Thoracic aorta (tissue), 2 donors: ENCODE data around the gene ZBTB7A. TPM values are rescaled to one million over a fixed set of nuclear protein-coding genes. Genes with fewer than 3 reads are reported as not detected.
A peak's percentile ranks its signal among the peaks of the same experiment; 100 is the strongest.

Experiments used
- ATAC-seq: fragments of 150-250 bp; one replicate; pipeline ENCODE4 v1.8.0; 2017; ENCODE audit warnings: low read depth; ENCODE audit not compliant: insufficient number of reproducible peaks, low FRiP score
- DNase-seq: peaks from one replicate; pipeline ENCODE4 v3.0.0-alpha.2; 2020; ENCODE audit warnings: low spot score
- H3K27ac ChIP-seq, 2 donors: fragments of 200-600 bp; sonication (generic); 1 replicate in 1 of 2; 2 replicates in 1 of 2; pipeline ENCODE4 v1.5.1; 2016; ENCODE audit warnings: mild to moderate bottlenecking in 2 of 2, moderate library complexity in 2 of 2
- H3K27me3 ChIP-seq: fragments of 200-600 bp; sonication (generic); replicated peaks from 2 replicates; pipeline ENCODE4 v1.6.0; 2016; ENCODE audit warnings: mild to moderate bottlenecking; ENCODE audit not compliant: insufficient read depth
- H3K36me3 ChIP-seq: fragments of 200-600 bp; sonication (generic); one replicate; pipeline ENCODE4 v1.5.1; 2016
- H3K4me1 ChIP-seq, 2 donors: fragments of 200-600 bp; sonication (generic); 1 replicate in 1 of 2; 2 replicates in 1 of 2; pipeline versions ENCODE4 v1.5.1 to v1.6.0; 2016; ENCODE audit warnings: low read depth in 2 of 2, mild to moderate bottlenecking in 1 of 2; ENCODE audit not compliant: control insufficient read depth in 1 of 2
- H3K4me3 ChIP-seq: fragments of 200-600 bp; sonication (generic); 2 replicates; pipeline ENCODE4 v1.5.1; 2016; ENCODE audit warnings: mild to moderate bottlenecking
- H3K9me3 ChIP-seq: fragments of 200-600 bp; sonication (generic); 2 replicates; pipeline ENCODE4 v1.5.1; 2016
- CTCF ChIP-seq: fragments of 200-600 bp; sonication (generic); IDR thresholded peaks from one replicate; pipeline ENCODE4 v1.5.1; 2019; ENCODE audit warnings: antibody characterized with exemption
- total RNA-seq, 2 donors: library from RNA; depleted of rRNA; stranded (reverse); fragments of >200 nt; gene quantifications; one replicate each; pipeline versions ENCODE4 v1.1.0 to v1.2.3, GENCODE V29; 2016

Gene ZBTB7A
- total RNA-seq, 2 donors from 2014 or later, result 85.1 to 91.9 TPM

- peaks cover 53 to 67% of the 10 kb centered on the region in 2 donors for H3K4me1 ChIP-seq
Measured at GRCh38 chr19:4059891-4060620, 6.6 kb downstream of the ZBTB7A start.

GRCh38 chr19:4059453-4059871, 7.2 kb downstream of the ZBTB7A start:
- H3K4me3 ChIP-seq, result peak overlapping the region; percentile 99
- H3K27me3 ChIP-seq, result no peaks in the 10 kb centered on the region
- DNase-seq (no peak), ATAC-seq (no peak)
- peak overlapping the region; percentile 94 to 100 for H3K27ac ChIP-seq
- no peaks in the 10 kb centered on the region for H3K9me3 ChIP-seq
- peaks cover 53 to 67% of the 10 kb centered on the region in 2 donors for H3K4me1 ChIP-seq
- no peak for TF ChIP-seq CTCF
- peaks cover 10% of the 10 kb centered on the region for H3K36me3 ChIP-seq

More at GRCh38 chr19:4059891-4060620, 6.6 kb downstream of the ZBTB7A start:
- H3K9me3 ChIP-seq, result no peaks in the 10 kb centered on the region
- no peak for ATAC-seq
- no peaks in the 10 kb centered on the region for H3K27me3 ChIP-seq
- DNase-seq, result no peak
- H3K36me3 ChIP-seq, result peaks cover 4% of the 10 kb centered on the region
- H3K4me3 ChIP-seq, result peak overlapping the region; percentile 99
- H3K27ac ChIP-seq, result peak overlapping the region; percentile 94 to 100
- no peak for TF ChIP-seq CTCF

GRCh38 chr19:4058693-4059452, 7.8 kb downstream of the ZBTB7A start:
- ATAC-seq (no peak), DNase-seq (no peak)
- Histone ChIP-seq H3K4me3 (peak overlapping the region; percentile 99), H3K4me1 (peaks cover 53 to 66% of the 10 kb centered on the region in 2 donors), H3K27me3 (no peaks in the 10 kb centered on the region), H3K27ac (peak overlapping the region; percentile 94 to 100), H3K36me3 (peaks cover 16% of the 10 kb centered on the region), H3K9me3 (no peaks in the 10 kb centered on the region)
- TF ChIP-seq CTCF, result no peak

GRCh38 chr19:4057931-4058692, 8.6 kb downstream of the ZBTB7A start:
- peaks cover 53 to 64% of the 10 kb centered on the region in 2 donors for H3K4me1 ChIP-seq
- no peaks in the 10 kb centered on the region for H3K9me3 ChIP-seq
- H3K4me3 ChIP-seq, result peak overlapping the region; percentile 99
- peak; percentile 65 for ATAC-seq
- TF ChIP-seq CTCF, result peak; percentile 20
- H3K27me3 ChIP-seq, result no peaks in the 10 kb centered on the region
- peaks cover 23% of the 10 kb centered on the region for H3K36me3 ChIP-seq
- peak; percentile 84 for DNase-seq
- peak overlapping the region; percentile 94 to 100 for H3K27ac ChIP-seq

- no peaks in the 10 kb centered on the region for H3K9me3 ChIP-seq
- no peak overlapping the region for H3K27ac ChIP-seq
- TF ChIP-seq CTCF, result no peak
- H3K36me3 ChIP-seq, result peaks cover 28% of the 10 kb centered on the region
- no peaks in the 10 kb centered on the region for H3K27me3 ChIP-seq
- DNase-seq (no peak), ATAC-seq (no peak)
- peaks cover 44 to 48% of the 10 kb centered on the region in 2 donors for H3K4me1 ChIP-seq
- no peak overlapping the region for H3K4me3 ChIP-seq
Measured at GRCh38 chr19:4055209-4055552, 11.5 kb downstream of the ZBTB7A start.
